ENCODE results near the gene PPP1R9A.

- TF ChIP-seq CTCF (IDR thresholded peaks at IDR 0.05; ENCODE audit: borderline replicate concordance, extremely low read depth, low read length, poor library complexity, severe bottlenecking) = no peak
- TF ChIP-seq EZH2 (IDR thresholded peaks at IDR 0.05; ENCODE audit: borderline replicate concordance, low read depth, low read length, severe bottlenecking) = no peak
Measured at GRCh38 chr7:95105627-95106026, 198.2 kb downstream of the PPP1R9A start.
